Heart right ventricle (tissue), 16 donors: ENCODE data around the gene FGR. TPM values are rescaled to one million over a fixed set of nuclear protein-coding genes. Genes with fewer than 3 reads are reported as not detected.

ENCODE experiments used
- ATAC-seq, 8 donors: fragments of 200-7000 bp; cut with Tn5 transposase; one replicate each; pipeline ENCODE4 v1.9.1; 2020; ENCODE audit warnings: mild to moderate bottlenecking in 8 of 8, moderate library complexity in 8 of 8, moderate number of reproducible peaks in 1 of 8
- DNase-seq, 2 donors: peaks; one replicate each; pipeline ENCODE4 v3.0.0-alpha.2; 2020
- H3K27ac ChIP-seq, 10 donors: fragments of 200-600 bp; sonication (generic) in 2 of 10; one replicate each; pipeline versions ENCODE4 v1.5.0 to v1.8.0; 2020 to 2022; ENCODE audit warnings: mild to moderate bottlenecking in 3 of 10
- H3K27me3 ChIP-seq, 7 donors: fragments of 200-600 bp; one replicate each; pipeline ENCODE4 v1.8.0; 2021 to 2022; ENCODE audit warnings: mild to moderate bottlenecking in 2 of 7
- H3K36me3 ChIP-seq, 9 donors: fragments of 200-600 bp; sonication (generic) in 1 of 9; one replicate each; pipeline versions ENCODE4 v1.5.0 to v1.8.0; 2020 to 2022; ENCODE audit warnings: mild to moderate bottlenecking in 2 of 9
- H3K4me1 ChIP-seq, 9 donors: fragments of 200-600 bp; sonication (generic) in 1 of 9; one replicate each; pipeline versions ENCODE4 v1.5.0 to v1.8.0; 2020 to 2022; ENCODE audit warnings: mild to moderate bottlenecking in 4 of 9
- H3K4me3 ChIP-seq, 10 donors: fragments of 200-600 bp; sonication (generic) in 2 of 10; one replicate each; pipeline versions ENCODE4 v1.5.0 to v1.8.0; 2020 to 2022; ENCODE audit warnings: mild to moderate bottlenecking in 7 of 10, moderate library complexity in 2 of 10
- H3K9me3 ChIP-seq, 11 donors: fragments of 200-600 bp in 10 of 11; sonication (generic) in 2 of 11; one replicate each; pipeline versions ENCODE4 v1.5.0 to v1.8.0; 2013 to 2022; ENCODE audit warnings: mild to moderate bottlenecking in 2 of 11, control low read depth in 1 of 11, moderate library complexity in 1 of 11
- CTCF ChIP-seq, 9 donors: fragments of 200-600 bp; sonication (generic) in 2 of 9; IDR thresholded peaks; one replicate each; pipeline versions ENCODE4 v1.5.0 to v1.8.0; 2021 to 2022; ENCODE audit warnings: antibody characterized with exemption in 9 of 9, mild to moderate bottlenecking in 5 of 9, moderate library complexity in 1 of 9
- WGBS, 2 donors: extraction: QIAGEN DNeasy Blood & Tissue Kit; methylation state at CpG; one replicate each; pipeline ENCODE4 v1.1.7; 2013; ENCODE audit warnings: inconsistent platforms in 1 of 2; 5-methylcytosine and 5-hydroxymethylcytosine counted together
- intact Hi-C, 10 donors: fragments of 100-400 bp; cut with DNase I; formaldehyde crosslinking; loops; one replicate each; pipeline versions ENCODE4 v1.11.1 to v1.14.2; 2022
- polyA plus RNA-seq, 2 donors: library from polyadenylated mRNA; stranded (reverse); fragments of 200-250 nt; gene quantifications; one replicate each; pipeline ENCODE4 v1.2.3, GENCODE V29; 2013
- total RNA-seq, 10 donors: library from RNA; stranded (reverse); fragmentation: NEBNext Ultra II Directional in 3 of 10; extraction: Animal tissue kit (Norgen Biotek cat#: 25700) in 3 of 10; gene quantifications; one replicate each; pipeline versions ENCODE4 v1.2.1 to v1.2.4, GENCODE V29; 2021 to 2023
- donor health status: Arrhythmogenic right ventricular cardiomyopathy.
- donor health status: ischemic (EF 13 %, LVEDD 7.1; RV severe dilation, severe dysfunction).
- donor health status: healthy with polysubstance abuse.
- donor health status: DM: no; HTN: yes; CAD: no.
- donor health status: DM: no; HTN: no; CAD: no.
- donor health status: ischemic (EF 25% LVEDD 6.9; RV normal size, moderate dysfunction).
- donor health status: ischemic (EF 25% LVEDD 5.7; RV mildly dilated, moderate dysfunction).
- donor health status: healthy.
- donor health status: DM: yes; HTN: yes; CAD: no.
- donor health status: Ischemic cardiomyopathy.
- donor health status: ischemic (EF 35%, LVEDD 5.7; RV mildly dilated, moderate dysfunction).
- donor health status: nonischemic (EF 11% LVEDD 7.7; RV severe dilation, severe dysfunction).
- donor health status: DM: yes; HTN: yes; CAD: no.
- donor health status: PGD.
- donor health status: ischemic (EF 29% LVEDD 5.4; RV normal size, mild dysfunction).
- donor health status: nonischemic (EF 23%, LVEDD 6.1; RV moderate dilation, normal function).

FGR gene
- total and polyA plus RNA-seq, 12 donors, result 1.4 to 11.0 (median 3.2) TPM

GRCh38 chr1:27604579-27605299 lies 30.2 kb downstream of the FGR start:
- Histone ChIP-seq H3K4me1 (peaks cover 19 to 69% (median 49%) of the 10 kb centered on the region in 9 donors), H3K36me3 (no peaks in the 10 kb centered on the region), H3K27ac (peak overlapping the region in 8 of 10 donors; percentile 93 to 100 (median 98)), H3K4me3 (peak overlapping the region in 8 of 10 donors; percentile 81 to 100 (median 96)), H3K9me3 (no peaks in the 10 kb centered on the region), H3K27me3 (peaks cover 0 to 4% (median 0%) of the 10 kb centered on the region in 7 donors)
- intact Hi-C loops, result loop anchor here (2.0 to 10.0 kb wide), 19 partner anchors 37 to 310 kb away; partner anchors contain the start of genes GPR3 (in 1 of the 10) and WASF2 (in 1 of the 10)
- no peak for TF ChIP-seq CTCF (IDR thresholded peaks at IDR 0.05)
- 43 to 45% methylated on average over 21 of the region's 21 CpGs for WGBS, 2 donors
- ATAC-seq (no peak), DNase-seq (no peak)

- H3K9me3 ChIP-seq, result no peaks in the 10 kb centered on the region
- DNase-seq (peak; percentile 91 to 93), ATAC-seq (peak; percentile 51 to 80 (median 69))
- 1 to 2% methylated on average over 73 to 74 of the region's 74 CpGs for WGBS, 2 donors
- no peaks in the 10 kb centered on the region for H3K36me3 ChIP-seq
- H3K4me1 ChIP-seq, result peaks cover 26 to 77% (median 58%) of the 10 kb centered on the region in 9 donors
- peak within 1 kb of the TSS; percentile 42 to 100 (median 93) for H3K4me3 ChIP-seq
- peak within 1 kb of the TSS; percentile 89 to 100 (median 96) for H3K27ac ChIP-seq
- intact Hi-C loops, result loop anchor here (1.0 to 10.0 kb wide), 20 partner anchors 37 to 309 kb away; partner anchors contain the start of gene WASF2 (in 2 of the 10)
- peak in 4 of 9 donors; percentile 14 to 37 (median 26) for TF ChIP-seq CTCF (IDR thresholded peaks at IDR 0.05)
- H3K27me3 ChIP-seq, result peaks cover 0 to 4% (median 0%) of the 10 kb centered on the region in 7 donors
These were observed 31.1 kb downstream of the FGR start, which contains the start of gene AHDC1 for GRCh38 chr1:27603681-27604578. Gene AHDC1, minus strand, starts transcription at chr1:27604144. Its CDS starts 52,029 bp downstream, at chr1:27552115.

- intact Hi-C loops, result loop anchor here (1.0 to 10.0 kb wide), 16 partner anchors 36 to 308 kb away; partner anchors contain the start of gene WASF2 (in 2 of the 10)
- Histone ChIP-seq H3K27ac (peak overlapping the region; percentile 89 to 100 (median 96)), H3K36me3 (no peaks in the 10 kb centered on the region), H3K9me3 (no peaks in the 10 kb centered on the region), H3K4me3 (peak overlapping the region; percentile 42 to 100 (median 93)), H3K27me3 (peaks cover 0 to 4% (median 0%) of the 10 kb centered on the region in 7 donors), H3K4me1 (peaks cover 32 to 80% (median 62%) of the 10 kb centered on the region in 9 donors)
- DNase-seq, result peak in 1 of 2 donors; percentile 59
- no peak for TF ChIP-seq CTCF (IDR thresholded peaks at IDR 0.05)
- WGBS, 2 donors, result 0% methylated on average over 21 to 43 of the region's 43 CpGs
- ATAC-seq, result peak; percentile 0 to 5 (median 3)
These were observed 31.7 kb downstream of the FGR start for GRCh38 chr1:27603309-27603680.
